Gastroesophageal sphincter (tissue), 3 donors: Measurements from ENCODE around the gene EPHA7.

Source experiments
- POLR2A ChIP-seq, 2 donors: fragments of 450-650 bp; IDR thresholded peaks; one replicate each; pipeline ENCODE4 v1.6.1; 2017; ENCODE audit warnings: antibody characterized with exemption in 2 of 2, mild to moderate bottlenecking in 2 of 2, moderate library complexity in 1 of 2
- POLR2AphosphoS5 ChIP-seq: sonication (generic); formaldehyde crosslinking; IDR thresholded peaks from one replicate; pipeline ENCODE4 v1.6.1; 2017; ENCODE audit warnings: antibody characterized with exemption
- TF ChIP-seq, protein P1 (sequence below), 4 experiments: fragments of 200-600 bp in 2 of 4; fragments of 450-650 bp in 2 of 4; sonication (generic) in 1 of 4; IDR thresholded peaks; one replicate each; pipeline ENCODE4 v1.5.1; 2017 to 2019; ENCODE audit warnings: antibody characterized with exemption in 4 of 4, mild to moderate bottlenecking in 2 of 4, moderate library complexity in 2 of 4

DNA sequence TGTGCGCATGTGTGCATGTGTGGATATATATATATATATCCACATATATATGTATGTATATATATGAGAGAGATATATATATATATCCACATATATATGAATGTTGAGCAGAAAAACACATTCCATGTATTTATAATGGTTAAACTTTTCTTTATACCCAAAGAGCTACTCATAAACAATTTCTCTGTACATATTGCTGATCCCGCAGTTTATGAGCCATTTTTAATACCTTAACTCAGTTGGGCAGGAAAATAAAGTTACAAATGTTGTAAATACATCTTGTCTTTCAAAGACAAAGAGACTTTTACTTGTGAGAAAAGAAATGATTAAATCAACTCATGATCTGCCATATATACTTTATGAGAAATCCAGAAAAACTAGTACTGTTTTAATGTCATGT, 18.1 kb upstream of the EPHA7 start:
- TF ChIP-seq, protein P1, sequence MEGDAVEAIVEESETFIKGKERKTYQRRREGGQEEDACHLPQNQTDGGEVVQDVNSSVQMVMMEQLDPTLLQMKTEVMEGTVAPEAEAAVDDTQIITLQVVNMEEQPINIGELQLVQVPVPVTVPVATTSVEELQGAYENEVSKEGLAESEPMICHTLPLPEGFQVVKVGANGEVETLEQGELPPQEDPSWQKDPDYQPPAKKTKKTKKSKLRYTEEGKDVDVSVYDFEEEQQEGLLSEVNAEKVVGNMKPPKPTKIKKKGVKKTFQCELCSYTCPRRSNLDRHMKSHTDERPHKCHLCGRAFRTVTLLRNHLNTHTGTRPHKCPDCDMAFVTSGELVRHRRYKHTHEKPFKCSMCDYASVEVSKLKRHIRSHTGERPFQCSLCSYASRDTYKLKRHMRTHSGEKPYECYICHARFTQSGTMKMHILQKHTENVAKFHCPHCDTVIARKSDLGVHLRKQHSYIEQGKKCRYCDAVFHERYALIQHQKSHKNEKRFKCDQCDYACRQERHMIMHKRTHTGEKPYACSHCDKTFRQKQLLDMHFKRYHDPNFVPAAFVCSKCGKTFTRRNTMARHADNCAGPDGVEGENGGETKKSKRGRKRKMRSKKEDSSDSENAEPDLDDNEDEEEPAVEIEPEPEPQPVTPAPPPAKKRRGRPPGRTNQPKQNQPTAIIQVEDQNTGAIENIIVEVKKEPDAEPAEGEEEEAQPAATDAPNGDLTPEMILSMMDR (IDR thresholded peaks at IDR 0.05), result no peak
- TF ChIP-seq POLR2AphosphoS5, result no peak
- no peak for TF ChIP-seq POLR2A (IDR thresholded peaks at IDR 0.05)
